GM19025 (cell line): ENCODE results near the gene ARHGEF40.

Source experiments
- ATAC-seq: cut with Tn5 transposase; IDR thresholded peaks from one replicate; pipeline ENCODE4 v1.9.1; 2021; ENCODE audit warnings: mild to moderate bottlenecking, low read depth, moderate library complexity; ENCODE audit not compliant: unreplicated experiment

ARHGEF40 gene

DNA sequence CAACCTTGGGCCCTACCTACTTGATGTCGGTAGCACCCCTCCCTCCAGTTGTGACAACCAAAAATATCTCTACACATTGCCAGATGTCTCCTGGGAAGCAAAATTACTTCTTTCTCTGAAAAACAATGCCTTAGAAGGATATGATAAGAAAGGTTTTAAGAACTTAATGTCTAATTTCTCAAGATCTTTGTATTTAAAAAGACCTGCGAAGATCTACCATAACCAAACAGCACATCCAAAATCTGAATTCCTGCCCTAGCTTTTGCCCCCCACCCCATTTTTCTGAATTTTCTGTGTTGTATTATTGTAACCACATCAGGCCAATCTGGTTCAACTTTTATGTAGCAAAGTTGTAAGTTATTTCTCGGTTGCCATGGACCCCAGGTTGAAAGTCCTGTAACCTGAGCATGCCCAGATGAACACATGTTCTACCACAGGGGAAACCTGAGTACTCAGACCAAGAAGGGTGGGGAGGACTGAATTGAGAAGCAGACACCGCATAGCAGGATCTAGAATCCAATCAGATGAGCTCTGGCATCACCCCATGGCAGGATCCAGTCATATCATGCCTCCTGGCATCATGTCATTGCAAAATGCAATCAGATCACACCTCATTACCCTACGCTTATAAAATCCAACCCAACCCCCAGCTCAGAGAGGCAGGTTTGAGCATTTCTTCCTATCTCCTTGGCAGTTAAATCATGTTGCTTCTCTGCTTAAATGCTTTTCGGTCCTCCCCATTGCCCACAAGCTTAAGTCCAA lies 39.5 kb downstream of the ARHGEF40 start:
- ATAC-seq: no peak

- ATAC-seq: no peak
Measured at GRCh38 chr14:21112255-21112654, 42.2 kb downstream of the ARHGEF40 start.

DNA sequence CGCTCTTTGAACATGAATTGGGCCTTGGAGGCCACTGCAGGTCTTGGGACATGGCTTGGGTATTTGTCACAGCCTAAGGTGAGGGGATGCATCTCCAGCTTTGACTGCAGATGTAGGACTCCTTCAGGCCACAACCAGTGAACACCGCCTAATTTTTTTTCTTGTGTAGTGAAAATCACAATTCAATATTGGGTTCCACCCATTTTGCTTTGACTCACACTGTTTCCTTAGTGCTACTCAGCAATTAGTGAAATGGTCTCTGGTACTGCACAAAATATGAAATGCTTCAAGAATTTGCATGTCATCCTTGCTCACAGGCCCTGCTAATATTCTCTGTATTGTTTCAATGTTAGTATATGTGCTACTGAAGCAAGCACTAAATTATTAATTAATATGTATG lies 43.3 kb downstream of the ARHGEF40 start:
- ATAC-seq: no peak

- ATAC-seq: no peak
Measured at GRCh38 chr14:21118933-21119332, 48.8 kb downstream of the ARHGEF40 start.

DNA sequence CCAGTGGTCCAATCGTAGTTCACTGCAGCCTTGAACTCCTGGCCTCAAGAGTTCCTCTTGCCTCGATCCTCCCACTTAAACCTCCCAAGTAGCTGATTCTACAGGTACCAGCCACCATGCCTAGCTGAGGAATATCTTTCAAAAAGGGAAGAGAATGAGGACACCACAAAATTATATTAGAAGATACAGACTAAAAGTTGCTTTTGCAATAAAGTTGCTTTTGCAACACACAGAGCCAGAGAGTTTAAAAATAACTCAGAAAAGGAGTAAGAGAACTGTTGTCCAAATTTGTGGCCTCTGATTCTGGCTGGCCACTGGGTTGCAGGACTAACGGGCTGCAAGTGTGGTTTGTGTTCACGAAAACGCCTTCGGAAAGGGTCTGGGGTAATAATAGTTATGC lies 50.6 kb downstream of the ARHGEF40 start:
- no peak for ATAC-seq

GRCh38 chr14:21121122-21121521 lies 51.0 kb downstream of the ARHGEF40 start:
- ATAC-seq: no peak

GRCh38 chr14:21123429-21123828 lies 53.3 kb downstream of the ARHGEF40 start:
- ATAC-seq: no peak

DNA sequence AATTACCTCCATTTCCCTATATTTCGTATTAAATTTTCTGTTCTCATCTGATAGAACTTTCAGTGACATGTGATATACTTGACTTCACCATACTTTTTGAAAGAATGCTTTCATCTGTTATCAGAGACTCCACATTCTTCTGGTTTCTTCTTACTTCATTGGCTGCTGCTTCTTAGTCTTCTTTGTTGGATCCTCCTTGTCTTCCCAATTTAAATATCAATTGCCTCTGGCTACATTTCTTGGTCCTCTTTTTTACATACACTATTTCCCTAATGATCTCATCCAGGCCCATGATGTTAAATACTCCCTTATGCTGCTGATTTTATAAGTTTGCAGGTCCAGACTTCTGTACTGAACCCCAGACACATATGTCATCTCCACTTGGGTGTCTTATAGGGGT lies 63.8 kb downstream of the ARHGEF40 start:
- no peak for ATAC-seq

GRCh38 chr14:21136024-21136423 lies 65.9 kb downstream of the ARHGEF40 start:
- no peak for ATAC-seq
